ENCODE measurements around the gene ULK2.

DNA sequence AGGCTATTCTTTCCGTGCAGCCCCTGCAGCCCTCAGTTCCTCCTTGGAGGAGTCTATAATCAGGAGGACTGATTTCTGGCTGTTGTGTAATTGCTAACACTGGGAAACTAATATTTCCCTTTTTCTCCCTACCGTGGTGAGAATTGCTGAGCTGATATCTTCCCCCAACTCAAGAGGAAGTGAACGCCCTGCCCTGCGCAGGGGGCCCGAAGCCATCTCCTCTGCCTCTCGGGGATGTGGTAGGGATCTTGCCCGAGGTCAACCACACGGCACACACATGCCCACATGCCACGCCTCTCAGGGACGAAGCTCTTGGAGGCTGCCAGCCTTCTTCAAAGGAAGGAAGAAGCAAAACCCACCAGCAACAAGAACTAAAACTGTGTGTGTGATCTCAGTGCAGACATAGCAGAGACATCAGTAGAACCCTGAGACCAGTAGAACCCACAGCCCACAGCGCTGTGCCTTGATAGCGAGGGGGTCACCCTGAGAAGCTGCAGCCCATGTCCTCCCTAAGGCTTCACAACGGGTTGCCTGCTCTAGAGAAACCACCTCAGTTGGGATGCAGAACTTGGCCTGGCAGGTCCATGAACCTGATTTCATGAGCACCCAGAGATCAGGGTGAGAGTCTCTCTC is 8.9 kb upstream of the ULK2 start:
- TF ChIP-seq, protein P1, sequence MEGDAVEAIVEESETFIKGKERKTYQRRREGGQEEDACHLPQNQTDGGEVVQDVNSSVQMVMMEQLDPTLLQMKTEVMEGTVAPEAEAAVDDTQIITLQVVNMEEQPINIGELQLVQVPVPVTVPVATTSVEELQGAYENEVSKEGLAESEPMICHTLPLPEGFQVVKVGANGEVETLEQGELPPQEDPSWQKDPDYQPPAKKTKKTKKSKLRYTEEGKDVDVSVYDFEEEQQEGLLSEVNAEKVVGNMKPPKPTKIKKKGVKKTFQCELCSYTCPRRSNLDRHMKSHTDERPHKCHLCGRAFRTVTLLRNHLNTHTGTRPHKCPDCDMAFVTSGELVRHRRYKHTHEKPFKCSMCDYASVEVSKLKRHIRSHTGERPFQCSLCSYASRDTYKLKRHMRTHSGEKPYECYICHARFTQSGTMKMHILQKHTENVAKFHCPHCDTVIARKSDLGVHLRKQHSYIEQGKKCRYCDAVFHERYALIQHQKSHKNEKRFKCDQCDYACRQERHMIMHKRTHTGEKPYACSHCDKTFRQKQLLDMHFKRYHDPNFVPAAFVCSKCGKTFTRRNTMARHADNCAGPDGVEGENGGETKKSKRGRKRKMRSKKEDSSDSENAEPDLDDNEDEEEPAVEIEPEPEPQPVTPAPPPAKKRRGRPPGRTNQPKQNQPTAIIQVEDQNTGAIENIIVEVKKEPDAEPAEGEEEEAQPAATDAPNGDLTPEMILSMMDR (conservative IDR thresholded peaks at IDR 0.05) = no peak
- TF ChIP-seq ZFX (IDR thresholded peaks at IDR 0.05) = no peak
